ENCODE measurements around the gene FAM20A.

Gene FAM20A

DNA sequence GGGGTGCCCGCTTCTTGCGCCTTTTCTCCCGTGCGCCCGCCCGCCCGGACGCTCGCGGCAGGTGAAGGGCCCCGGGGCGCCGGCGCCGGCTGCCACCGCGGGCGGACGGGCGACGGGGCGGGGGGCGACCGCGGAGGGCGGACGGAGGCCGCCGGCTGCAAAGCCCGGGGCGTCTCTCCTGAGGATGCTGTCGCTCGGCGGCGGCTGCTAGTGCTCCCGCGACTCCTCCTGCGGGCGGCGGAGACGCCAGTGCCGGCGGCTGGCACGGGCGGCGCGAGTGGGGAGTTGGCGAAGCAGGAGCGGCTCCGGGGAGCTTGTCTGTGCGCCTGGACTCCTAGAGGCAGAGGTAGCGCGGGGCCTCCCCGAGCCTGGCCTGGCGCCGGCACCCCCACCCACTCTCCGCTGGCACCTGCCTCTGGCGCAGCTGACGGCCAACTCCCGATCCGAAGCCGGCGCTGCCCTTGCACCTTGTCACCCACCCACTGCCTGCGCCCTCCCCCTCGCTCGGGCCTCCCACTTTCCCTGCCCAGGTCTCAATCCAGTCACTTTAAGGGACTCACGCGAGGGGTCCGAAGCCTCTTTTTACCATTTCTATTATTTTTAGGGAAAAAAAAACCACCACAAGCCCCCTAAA, at the start of gene FAM20A:
Gene FAM20A (minus strand): TSS at position 437 of the 634 bp plus-strand sequence. CDS start 701 bp downstream, outside the sequence.
- DNase-seq (ENCODE audit: low read depth), result no peak
- TF ChIP-seq, protein P1, sequence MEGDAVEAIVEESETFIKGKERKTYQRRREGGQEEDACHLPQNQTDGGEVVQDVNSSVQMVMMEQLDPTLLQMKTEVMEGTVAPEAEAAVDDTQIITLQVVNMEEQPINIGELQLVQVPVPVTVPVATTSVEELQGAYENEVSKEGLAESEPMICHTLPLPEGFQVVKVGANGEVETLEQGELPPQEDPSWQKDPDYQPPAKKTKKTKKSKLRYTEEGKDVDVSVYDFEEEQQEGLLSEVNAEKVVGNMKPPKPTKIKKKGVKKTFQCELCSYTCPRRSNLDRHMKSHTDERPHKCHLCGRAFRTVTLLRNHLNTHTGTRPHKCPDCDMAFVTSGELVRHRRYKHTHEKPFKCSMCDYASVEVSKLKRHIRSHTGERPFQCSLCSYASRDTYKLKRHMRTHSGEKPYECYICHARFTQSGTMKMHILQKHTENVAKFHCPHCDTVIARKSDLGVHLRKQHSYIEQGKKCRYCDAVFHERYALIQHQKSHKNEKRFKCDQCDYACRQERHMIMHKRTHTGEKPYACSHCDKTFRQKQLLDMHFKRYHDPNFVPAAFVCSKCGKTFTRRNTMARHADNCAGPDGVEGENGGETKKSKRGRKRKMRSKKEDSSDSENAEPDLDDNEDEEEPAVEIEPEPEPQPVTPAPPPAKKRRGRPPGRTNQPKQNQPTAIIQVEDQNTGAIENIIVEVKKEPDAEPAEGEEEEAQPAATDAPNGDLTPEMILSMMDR (IDR thresholded peaks at IDR 0.05; ENCODE audit: low read depth, low read length, missing control alignments), result no peak
- H3K4me3 ChIP-seq (ENCODE audit: low read depth, low read length), result peak within 1 kb of the TSS; percentile 30
- in situ Hi-C loops (cut with HindIII; ENCODE audit: low sequenced_read_pairs), result no loop called here

DNA sequence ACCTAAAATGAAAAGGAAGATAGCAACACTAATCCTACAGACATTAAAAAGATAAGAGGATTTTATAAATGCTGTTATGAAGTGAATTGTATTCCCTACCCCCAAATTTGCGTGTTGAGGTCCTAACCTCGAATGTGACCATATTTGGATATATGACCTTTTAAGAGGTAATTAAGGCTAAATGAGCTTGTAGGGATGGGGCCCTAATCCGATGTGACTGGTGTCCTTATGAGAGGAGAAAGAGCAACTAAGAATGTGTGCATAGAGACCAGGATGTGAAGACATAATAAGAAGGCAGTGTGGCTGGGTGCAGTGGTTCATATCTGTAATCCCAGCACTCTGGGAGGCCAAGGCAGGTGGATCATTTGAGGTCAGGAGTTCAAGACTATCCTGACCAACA, 48.2 kb upstream of the FAM20A start:
- DNase-seq (ENCODE audit: low read depth), result no peak
- no peak overlapping the region for H3K4me3 ChIP-seq (ENCODE audit: low read depth, low read length)
- TF ChIP-seq, protein P1 (IDR thresholded peaks at IDR 0.05; ENCODE audit: low read depth, low read length, missing control alignments), result no peak
- in situ Hi-C loops (cut with HindIII; ENCODE audit: low sequenced_read_pairs), result no loop called here

DNA sequence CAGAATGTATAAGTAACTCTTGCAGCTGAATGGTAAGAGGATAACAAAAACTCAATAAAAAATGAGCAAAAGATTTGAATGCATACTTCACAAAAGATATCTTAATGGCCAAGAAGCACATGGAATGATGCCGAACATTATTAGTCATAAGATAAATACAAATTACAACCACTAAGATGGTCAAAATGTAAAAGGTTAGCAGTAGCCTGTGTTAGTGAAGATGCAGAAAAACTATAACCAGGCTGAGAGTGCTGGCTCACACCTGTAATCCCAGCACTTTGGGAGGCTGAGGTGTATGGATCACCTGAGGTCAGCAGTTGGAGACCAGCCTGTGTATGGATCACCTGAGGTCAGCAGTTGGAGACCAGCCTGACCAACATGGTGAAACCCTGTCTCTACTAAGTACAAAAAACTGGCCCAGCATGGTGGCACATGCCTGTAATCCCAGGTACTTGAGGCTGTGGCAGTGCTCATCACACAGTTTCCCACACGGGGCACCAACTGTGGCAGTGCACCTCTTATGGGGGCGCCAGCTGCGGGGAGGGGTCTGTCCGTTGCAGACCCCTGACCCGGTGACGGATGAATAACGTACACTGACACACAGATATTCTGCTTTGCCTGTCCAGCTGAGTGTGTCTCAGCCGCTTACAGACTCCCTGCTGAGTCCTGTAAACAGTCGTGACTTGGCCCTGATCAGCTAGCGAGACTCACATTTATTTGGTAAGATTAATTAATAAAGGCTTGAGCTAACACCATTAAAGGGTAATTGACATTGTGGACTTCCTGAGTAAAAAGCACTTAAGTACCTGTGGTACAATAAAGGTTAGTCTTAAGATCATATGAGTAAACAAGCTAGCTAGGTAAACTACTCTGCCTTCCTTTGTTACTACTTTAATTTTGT, 45.7 kb upstream of the FAM20A start:
- DNase-seq (ENCODE audit: low read depth), result no peak
- in situ Hi-C loops (cut with HindIII; ENCODE audit: low sequenced_read_pairs), result no loop called here
- no peak overlapping the region for H3K4me3 ChIP-seq (ENCODE audit: low read depth, low read length)
- TF ChIP-seq, protein P1 (IDR thresholded peaks at IDR 0.05; ENCODE audit: low read depth, low read length, missing control alignments), result no peak

DNA sequence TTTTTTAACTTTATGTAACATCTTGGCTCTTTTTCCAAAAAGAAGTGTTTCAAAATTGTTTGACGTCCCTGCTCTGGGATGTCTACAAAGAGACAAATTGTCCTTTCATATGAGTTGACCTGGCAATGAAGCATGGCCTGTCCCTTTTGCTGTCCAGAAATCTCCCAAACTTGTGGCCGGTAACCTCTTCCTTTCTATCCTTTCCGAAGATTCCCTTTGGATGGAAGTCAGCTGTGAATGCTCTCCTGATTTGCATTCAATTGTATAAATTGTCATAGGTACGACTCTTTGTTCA, 40.9 kb upstream of the FAM20A start:
- in situ Hi-C loops (cut with HindIII; ENCODE audit: low sequenced_read_pairs), result no loop called here
- TF ChIP-seq, protein P1 (IDR thresholded peaks at IDR 0.05; ENCODE audit: low read depth, low read length, missing control alignments), result no peak

DNA sequence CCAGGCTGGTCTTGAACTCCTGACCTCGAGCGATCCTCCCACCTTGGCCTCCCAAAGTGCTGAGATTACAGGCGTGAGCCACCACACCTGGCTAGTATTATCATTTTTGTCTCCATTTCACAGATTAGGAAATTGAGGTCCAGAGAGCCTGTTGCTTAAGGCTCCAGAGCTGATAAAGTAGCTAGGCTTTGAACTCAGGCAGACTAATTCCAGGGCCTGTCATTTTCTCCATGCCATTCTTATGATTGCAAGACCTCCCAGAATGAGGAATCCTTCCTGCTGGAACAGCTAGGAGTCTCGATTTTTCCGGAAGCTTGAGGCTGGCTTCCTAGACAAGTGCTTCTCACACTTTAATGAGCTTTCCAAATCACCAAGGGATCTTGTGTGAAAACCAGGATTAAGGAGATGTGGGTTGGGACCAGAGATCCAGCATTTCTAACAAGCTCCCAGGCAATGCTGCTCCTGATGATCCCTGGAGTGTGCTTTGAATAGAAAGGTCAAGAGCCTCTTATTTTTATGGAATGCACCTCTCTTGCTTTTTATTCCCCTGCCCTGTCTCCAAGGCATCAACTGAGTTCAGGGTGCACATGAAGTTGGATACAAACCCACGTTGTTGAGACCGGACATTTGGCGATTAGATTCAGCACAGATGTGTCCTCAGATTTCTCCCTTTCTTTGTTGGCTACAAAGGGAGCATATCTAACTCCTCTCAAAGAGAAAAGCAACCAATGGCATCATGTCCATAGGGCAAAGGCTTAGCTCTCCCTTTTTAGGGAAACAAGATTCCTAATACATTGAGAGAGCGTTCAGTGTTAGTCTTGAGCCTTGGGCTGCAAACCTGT, 40.3 kb upstream of the FAM20A start:
- H3K4me3 ChIP-seq (ENCODE audit: low read depth, low read length), result no peak overlapping the region
- in situ Hi-C loops (cut with HindIII; ENCODE audit: low sequenced_read_pairs), result no loop called here
- DNase-seq (ENCODE audit: low read depth), result no peak
- TF ChIP-seq, protein P1 (IDR thresholded peaks at IDR 0.05; ENCODE audit: low read depth, low read length, missing control alignments), result no peak

More for the DNA sequence above, 40.9 kb upstream of the FAM20A start:
- H3K4me3 ChIP-seq (ENCODE audit: low read depth, low read length), result no peak overlapping the region
- DNase-seq (ENCODE audit: low read depth), result no peak

DNA sequence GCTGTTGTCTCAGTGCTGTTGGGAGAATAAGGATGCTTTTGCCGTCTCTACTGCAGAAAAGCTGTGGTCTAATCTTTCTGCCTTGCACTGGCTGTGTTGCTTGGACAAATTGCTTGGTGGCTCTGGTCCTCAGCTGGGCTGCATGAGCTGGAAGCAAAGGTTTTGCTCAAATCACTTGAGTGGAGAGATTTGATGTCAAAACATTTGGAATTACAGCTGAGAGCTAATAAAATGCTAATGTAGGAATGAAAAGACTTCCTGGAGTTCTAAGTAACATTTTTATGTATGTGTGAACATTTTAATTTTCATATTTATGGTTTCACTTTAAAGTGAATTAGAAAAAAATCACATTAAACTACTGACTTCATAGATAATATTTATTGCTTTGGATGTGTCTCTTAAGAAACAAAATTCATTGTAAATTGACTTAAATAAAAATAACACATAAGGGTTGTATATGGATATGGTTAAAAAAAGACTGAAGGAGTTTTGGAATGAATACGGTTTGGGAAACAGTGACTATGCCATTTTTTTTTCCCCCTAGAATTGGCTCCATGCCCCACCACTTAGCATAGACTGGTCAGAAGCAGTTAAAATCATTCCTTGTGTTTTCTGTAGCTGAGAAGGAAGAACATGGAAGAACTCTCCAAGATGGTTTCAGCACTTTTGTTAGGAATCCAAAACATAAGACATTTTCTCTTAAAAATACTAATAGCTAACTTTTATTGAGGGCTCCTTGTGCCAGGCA, 39.2 kb upstream of the FAM20A start:
- TF ChIP-seq, protein P1 (IDR thresholded peaks at IDR 0.05; ENCODE audit: low read depth, low read length, missing control alignments), result no peak
- in situ Hi-C loops (cut with HindIII; ENCODE audit: low sequenced_read_pairs), result no loop called here
- no peak for DNase-seq (ENCODE audit: low read depth)
- H3K4me3 ChIP-seq (ENCODE audit: low read depth, low read length), result no peak overlapping the region

Data from astrocyte of the cerebellum (primary cell).